RWPE2 (cell line): ENCODE data around the gene HOXA10.

Experiments
- ATAC-seq: fragments of 200-7000 bp; cut with Tn5 transposase; 3 replicates; pipeline ENCODE4 v1.9.1; 2021; ENCODE audit warnings: low read depth
- DNase-seq: peaks from one replicate; pipeline ENCODE4 v3.0.0-alpha.2; 2020; ENCODE audit warnings: low spot score
- H3K27ac ChIP-seq: fragments of 450-650 bp; 2 replicates; pipeline ENCODE4 v1.5.1; 2017; ENCODE audit warnings: mild to moderate bottlenecking; ENCODE audit not compliant: poor library complexity, severe bottlenecking
- H3K27me3 ChIP-seq: fragments of 250-450 bp; sonication (Bioruptor Pico); 2 replicates; pipeline ENCODE4 v1.5.1; 2021; ENCODE audit warnings: mild to moderate bottlenecking, moderate library complexity; ENCODE audit not compliant: insufficient read depth, poor library complexity, severe bottlenecking
- H3K36me3 ChIP-seq: fragments of 250-450 bp; sonication (Bioruptor Pico); 2 replicates; pipeline ENCODE4 v1.5.1; 2020; ENCODE audit warnings: low read depth, mild to moderate bottlenecking, moderate library complexity
- H3K4me1 ChIP-seq: fragments of 250-450 bp; sonication (Bioruptor Pico); 2 replicates; pipeline ENCODE4 v1.5.1; 2021; ENCODE audit warnings: mild to moderate bottlenecking, moderate library complexity; ENCODE audit not compliant: insufficient read depth, poor library complexity, severe bottlenecking
- H3K4me3 ChIP-seq: fragments of 250-450 bp; sonication (Bioruptor Pico); 2 replicates; pipeline ENCODE4 v1.5.1; 2021; ENCODE audit warnings: mild to moderate bottlenecking, moderate library complexity; ENCODE audit not compliant: severe bottlenecking
- H3K9me3 ChIP-seq: fragments of 250-450 bp; sonication (Bioruptor Pico); 2 replicates; pipeline ENCODE4 v1.5.1; 2021; ENCODE audit warnings: mild to moderate bottlenecking, moderate library complexity; ENCODE audit not compliant: severe bottlenecking
- CTCF ChIP-seq: fragments of 450-650 bp; IDR thresholded peaks from one replicate; pipeline ENCODE4 v1.5.1; 2017; ENCODE audit warnings: mild to moderate bottlenecking, moderate library complexity; ENCODE audit not compliant: poor library complexity, severe bottlenecking

The HOXA10 gene

DNA sequence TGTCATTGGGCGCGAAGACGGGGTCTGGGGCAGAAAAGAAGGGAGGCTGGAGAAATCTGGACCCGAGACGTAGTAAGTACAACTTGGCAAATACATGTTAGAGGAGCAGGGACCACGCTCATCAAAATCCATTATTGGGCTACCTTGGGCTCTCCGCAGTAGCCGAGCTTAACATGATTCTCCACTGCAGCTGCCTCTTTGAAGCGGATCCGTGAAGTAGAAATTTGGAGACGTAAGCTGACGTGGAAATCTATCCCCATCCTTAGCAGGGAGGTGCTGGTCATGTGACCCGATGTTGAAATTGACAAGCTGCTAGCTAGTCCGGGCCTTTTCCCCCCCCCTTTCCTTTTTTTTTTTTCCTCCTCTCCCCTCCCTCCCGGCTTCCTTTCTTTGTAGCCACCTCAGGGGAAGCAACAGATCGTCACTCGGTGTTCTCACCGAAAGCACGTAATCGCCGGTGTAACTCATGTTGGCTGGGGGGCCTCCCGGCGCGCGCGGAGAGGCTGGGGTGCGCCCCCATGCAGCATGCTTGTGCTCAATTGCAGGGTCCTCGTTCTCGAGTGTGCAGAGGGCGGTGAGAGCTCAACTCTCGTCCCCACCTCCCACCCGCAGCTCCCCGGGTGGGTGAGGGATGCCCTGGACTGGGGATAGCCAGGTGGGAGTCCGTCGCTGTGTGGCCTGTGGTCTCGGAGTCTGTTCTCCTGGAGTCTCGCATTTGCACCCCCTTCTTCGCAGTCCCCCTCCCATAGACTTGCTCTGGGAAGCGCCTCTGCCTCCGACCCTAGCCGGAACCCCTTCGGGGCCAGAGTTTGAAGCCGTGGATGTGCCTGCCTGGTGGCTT is 11.1 kb upstream of the HOXA10 start, which contains the start of gene HOXA11:
Gene HOXA11, minus strand, starts transcription at position 220 of the 841 bp plus-strand sequence. Its CDS starts 88 bp downstream, at position 132.
- Histone ChIP-seq H3K36me3 (no peaks in the 10 kb centered on the region), H3K27me3 (no peaks in the 10 kb centered on the region), H3K27ac (peak within 1 kb of the TSS; percentile 92), H3K4me1 (peaks cover 26% of the 10 kb centered on the region), H3K9me3 (no peaks in the 10 kb centered on the region), H3K4me3 (peak within 1 kb of the TSS; percentile 49)
- ATAC-seq, result peak; percentile 13
- DNase-seq, result peak; percentile 94
- no peak for TF ChIP-seq CTCF

- H3K27me3 ChIP-seq, result no peaks in the 10 kb centered on the region
- no peaks in the 10 kb centered on the region for H3K36me3 ChIP-seq
- peak overlapping the region; percentile 92 for H3K27ac ChIP-seq
- DNase-seq (peak; percentile 66), ATAC-seq (peak; percentile 2)
- no peak for TF ChIP-seq CTCF
- H3K4me1 ChIP-seq, result peaks cover 25% of the 10 kb centered on the region
- H3K9me3 ChIP-seq, result no peaks in the 10 kb centered on the region
- H3K4me3 ChIP-seq, result peak overlapping the region; percentile 49
Measured at GRCh38 chr7:27184337-27185012, 10.4 kb upstream of the HOXA10 start.

DNA sequence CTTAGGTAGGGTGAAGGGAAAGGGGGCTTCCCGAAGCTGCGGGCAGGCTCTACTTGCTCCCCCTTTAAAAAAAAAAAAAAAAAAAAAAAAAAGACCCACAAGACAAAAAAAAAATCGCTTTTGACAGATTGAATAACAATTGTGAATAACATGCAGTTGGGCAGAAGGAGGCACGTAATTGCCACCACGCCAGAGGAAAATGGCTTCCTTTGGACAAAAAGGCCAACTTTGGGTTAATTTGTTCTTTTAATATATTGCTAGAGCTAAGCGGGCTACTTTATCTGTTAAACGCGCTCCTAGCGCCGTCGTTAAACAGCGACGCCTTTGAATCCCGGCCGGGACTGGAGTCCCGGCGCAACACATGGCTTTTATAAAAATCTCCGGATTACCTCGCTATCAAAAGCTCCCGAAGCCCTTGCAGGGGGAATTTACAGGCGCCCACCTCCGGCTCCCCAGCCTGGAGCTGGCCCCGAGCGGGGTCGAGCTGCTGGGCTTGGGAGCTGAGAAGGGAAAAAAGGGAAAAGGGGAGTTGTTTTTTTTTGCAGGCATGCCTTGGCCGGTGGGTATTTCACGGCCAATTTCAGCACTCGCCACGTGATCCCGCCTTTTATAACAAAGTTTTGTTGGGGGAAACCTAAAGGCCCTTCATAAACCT is 9.7 kb upstream of the HOXA10 start:
- ATAC-seq (no peak), DNase-seq (no peak)
- peak overlapping the region; percentile 49 for H3K4me3 ChIP-seq
- peaks cover 20% of the 10 kb centered on the region for H3K4me1 ChIP-seq
- peak overlapping the region; percentile 92 for H3K27ac ChIP-seq
- H3K9me3 ChIP-seq, result no peaks in the 10 kb centered on the region
- no peaks in the 10 kb centered on the region for H3K36me3 ChIP-seq
- TF ChIP-seq CTCF, result no peak
- no peaks in the 10 kb centered on the region for H3K27me3 ChIP-seq

DNA sequence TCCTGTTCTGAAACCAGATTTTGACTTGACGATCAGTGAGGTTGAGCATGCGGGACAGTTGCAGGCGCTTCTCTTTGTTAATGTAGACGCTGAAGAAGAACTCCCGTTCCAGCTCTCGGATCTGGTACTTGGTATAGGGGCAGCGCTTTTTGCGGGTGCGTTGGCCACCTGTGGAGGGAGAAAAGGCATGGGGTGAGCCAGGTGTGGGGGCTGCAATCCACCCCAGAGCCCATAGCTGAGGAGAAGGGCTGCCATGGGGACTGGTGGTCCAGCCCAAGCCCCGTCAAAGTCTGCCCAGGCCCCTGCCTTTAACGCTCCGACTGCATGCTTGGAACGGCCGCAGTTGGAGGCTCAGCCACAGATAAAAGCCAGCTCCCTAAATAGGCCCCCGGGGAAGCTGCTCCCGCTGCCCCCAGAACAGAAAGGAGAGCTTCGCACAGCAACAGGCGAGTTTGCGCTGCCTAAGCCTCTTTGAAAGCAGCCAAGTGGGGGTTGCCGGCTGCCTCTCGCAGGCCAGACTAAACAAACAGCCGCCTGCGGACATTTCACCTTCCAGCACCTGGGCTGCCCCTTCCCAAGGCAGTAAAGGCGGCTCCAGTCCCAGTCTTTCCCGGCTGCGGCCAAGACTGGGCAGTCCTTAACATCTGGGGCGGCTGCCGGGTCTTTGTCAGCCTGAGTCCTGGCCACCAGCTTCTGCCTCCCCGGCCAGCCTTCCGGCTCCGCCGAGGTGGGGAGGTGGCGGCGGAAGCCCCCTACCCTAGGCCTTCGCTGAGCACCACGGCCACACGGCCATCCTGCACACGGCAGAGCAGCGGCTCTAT is 9.0 kb upstream of the HOXA10 start:
- Histone ChIP-seq H3K27ac (peak overlapping the region; percentile 92), H3K27me3 (no peaks in the 10 kb centered on the region), H3K36me3 (no peaks in the 10 kb centered on the region), H3K9me3 (no peaks in the 10 kb centered on the region), H3K4me3 (peak overlapping the region; percentile 49), H3K4me1 (peaks cover 13% of the 10 kb centered on the region)
- DNase-seq (peak; percentile 62), ATAC-seq (no peak)
- TF ChIP-seq CTCF, result no peak
